Gastroesophageal sphincter (tissue), 4 donors: Measurements from ENCODE around the gene MMP17. TPM values are rescaled to one million over a fixed set of nuclear protein-coding genes. Genes with fewer than 3 reads are reported as not detected.

Experiments
- ATAC-seq: fragments of 150-250 bp; one replicate; pipeline ENCODE4 v1.9.1; 2016; ENCODE audit warnings: mild to moderate bottlenecking, moderate library complexity
- H3K27ac ChIP-seq, 4 donors: fragments of 200-600 bp; sonication (generic) in 3 of 4; 1 replicate in 3 of 4; 2 replicates in 1 of 4; pipeline ENCODE4 v1.5.1; 2016 to 2019
- H3K27me3 ChIP-seq: fragments of 200-600 bp; sonication (generic); one replicate; pipeline ENCODE4 v1.5.1; 2019
- H3K36me3 ChIP-seq, 2 donors: fragments of 200-600 bp; sonication (generic); one replicate each; pipeline ENCODE4 v1.5.1; 2019; ENCODE audit warnings: control low read depth in 1 of 2
- H3K4me1 ChIP-seq, 3 donors: fragments of 200-600 bp; sonication (generic); 1 replicate in 2 of 3; 2 replicates in 1 of 3; pipeline ENCODE4 v1.5.1; 2016 to 2019; ENCODE audit warnings: control low read depth in 2 of 3
- H3K4me3 ChIP-seq, 2 donors: fragments of 200-600 bp; sonication (generic); one replicate each; pipeline ENCODE4 v1.5.1; 2019; ENCODE audit warnings: mild to moderate bottlenecking in 1 of 2, moderate library complexity in 1 of 2
- H3K9me3 ChIP-seq, 3 donors: fragments of 200-600 bp; sonication (generic); one replicate each; pipeline ENCODE4 v1.5.1; 2017 to 2019; ENCODE audit warnings: control low read depth in 2 of 3
- CTCF ChIP-seq, 4 experiments: fragments of 200-600 bp in 2 of 4; fragments of 450-650 bp in 2 of 4; sonication (generic) in 1 of 4; IDR thresholded peaks; one replicate each; pipeline ENCODE4 v1.5.1; 2017 to 2019; ENCODE audit warnings: antibody characterized with exemption in 4 of 4, mild to moderate bottlenecking in 2 of 4, moderate library complexity in 2 of 4
- EP300 ChIP-seq: sonication (generic); formaldehyde crosslinking; IDR thresholded peaks from one replicate; pipeline ENCODE4 v1.6.1; 2017; ENCODE audit warnings: antibody characterized with exemption, mild to moderate bottlenecking
- POLR2A ChIP-seq, 2 donors: fragments of 450-650 bp; IDR thresholded peaks; one replicate each; pipeline ENCODE4 v1.6.1; 2017; ENCODE audit warnings: antibody characterized with exemption in 2 of 2, mild to moderate bottlenecking in 2 of 2, moderate library complexity in 1 of 2
- POLR2AphosphoS5 ChIP-seq: sonication (generic); formaldehyde crosslinking; IDR thresholded peaks from one replicate; pipeline ENCODE4 v1.6.1; 2017; ENCODE audit warnings: antibody characterized with exemption
- WGBS, 2 donors: methylation state at CpG; one replicate each; pipeline ENCODE4 v1.1.5; 2018; ENCODE audit warnings: low coverage in 1 of 2; 5-methylcytosine and 5-hydroxymethylcytosine counted together
- total RNA-seq, 4 donors: library from RNA; depleted of rRNA; stranded (reverse); fragments of >200 nt; gene quantifications; one replicate each; pipeline ENCODE4 v1.1.0, GENCODE V29; 2016

MMP17 gene
- total RNA-seq, 4 donors from 2014 or later = 2.0 to 7.0 (median 4.5) TPM

DNA sequence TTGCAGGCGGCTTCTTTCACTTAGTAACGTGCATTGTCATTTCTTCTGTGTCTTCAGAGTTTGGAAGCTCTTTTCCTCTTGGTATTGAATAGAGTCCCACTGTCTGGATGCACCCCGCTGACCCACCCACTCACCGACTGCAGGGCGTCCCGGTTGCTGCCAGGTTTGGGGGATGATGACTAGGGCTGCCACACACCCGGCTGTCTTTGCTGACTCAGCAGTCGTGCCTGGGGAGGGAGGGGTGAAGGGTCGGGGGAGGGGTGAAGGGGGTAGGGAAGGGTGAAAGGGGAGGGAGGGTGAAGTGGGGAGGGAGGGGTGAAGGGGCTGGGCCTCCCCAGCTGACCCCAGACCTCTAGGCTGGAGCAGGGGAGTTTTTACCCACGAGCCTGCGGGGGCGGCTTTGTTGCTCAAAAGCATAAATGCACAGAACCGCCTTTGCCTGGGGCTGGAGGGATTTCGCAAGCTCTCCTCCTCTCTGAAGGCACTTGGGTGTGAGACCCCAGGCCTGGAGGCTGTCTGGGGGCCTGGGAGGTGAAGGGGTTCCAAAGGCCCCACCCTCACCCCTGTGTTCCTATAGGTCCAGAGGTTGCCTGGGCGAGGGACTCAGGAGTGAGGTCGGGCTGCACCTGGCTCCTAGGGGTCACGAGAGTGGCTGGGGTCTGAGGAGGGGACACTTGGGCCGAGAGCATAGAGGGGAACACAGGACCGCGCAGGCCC, 35.0 kb downstream of the MMP17 start:
- Histone ChIP-seq H3K36me3 (no peaks in the 10 kb centered on the region), H3K9me3 (no peaks in the 10 kb centered on the region), H3K4me1 (peaks cover 0 to 7% (median 0%) of the 10 kb centered on the region in 3 donors), H3K27me3 (peaks cover 8% of the 10 kb centered on the region), H3K27ac (no peak overlapping the region), H3K4me3 (no peak overlapping the region)
- no peak for ATAC-seq
- TF ChIP-seq POLR2A (IDR thresholded peaks at IDR 0.05) = no peak
- TF ChIP-seq POLR2AphosphoS5 = no peak
- TF ChIP-seq CTCF (IDR thresholded peaks at IDR 0.05) = no peak
- no peak for TF ChIP-seq EP300
- 62 to 67% methylated on average over 4 to 7 of the region's 20 CpGs for WGBS, 2 donors

GRCh38 chr12:131863711-131864396, 35.7 kb downstream of the MMP17 start:
- Histone ChIP-seq H3K9me3 (no peaks in the 10 kb centered on the region), H3K27me3 (peaks cover 8% of the 10 kb centered on the region), H3K27ac (no peak overlapping the region), H3K4me1 (peaks cover 0 to 7% (median 0%) of the 10 kb centered on the region in 3 donors), H3K4me3 (no peak overlapping the region), H3K36me3 (no peaks in the 10 kb centered on the region)
- 32 to 54% methylated on average over 3 to 5 of the region's 24 CpGs for WGBS, 2 donors
- no peak for TF ChIP-seq POLR2A (IDR thresholded peaks at IDR 0.05)
- TF ChIP-seq POLR2AphosphoS5 = no peak
- no peak for TF ChIP-seq EP300
- no peak for TF ChIP-seq CTCF (IDR thresholded peaks at IDR 0.05)
- ATAC-seq = no peak

DNA sequence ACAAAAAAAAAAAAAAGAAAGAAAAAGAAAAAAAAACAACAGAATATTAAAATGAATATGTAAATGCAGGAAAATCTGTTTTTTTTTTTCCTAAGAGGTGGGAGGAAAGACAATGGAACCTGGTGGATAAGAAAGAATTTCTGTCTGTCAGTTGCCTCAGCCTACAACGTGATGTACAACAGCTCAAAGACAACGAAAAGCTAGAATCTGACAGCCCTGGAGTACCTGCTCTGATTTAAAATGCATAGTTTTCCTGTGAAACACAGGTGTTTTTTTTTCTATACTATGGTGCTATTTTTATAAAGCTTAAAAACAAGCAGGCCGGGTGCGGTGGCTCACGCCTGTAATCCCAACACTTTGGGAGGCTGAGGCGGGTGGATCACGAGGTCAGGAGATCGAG, 36.3 kb downstream of the MMP17 start:
- no peaks in the 10 kb centered on the region for H3K36me3 ChIP-seq
- H3K27me3 ChIP-seq = peaks cover 8% of the 10 kb centered on the region
- no peaks in the 10 kb centered on the region for H3K9me3 ChIP-seq
- no peak for TF ChIP-seq POLR2AphosphoS5
- TF ChIP-seq CTCF (IDR thresholded peaks at IDR 0.05) = no peak
- no peak for TF ChIP-seq POLR2A (IDR thresholded peaks at IDR 0.05)
- no peak for TF ChIP-seq EP300
- WGBS, 2 donors = 60 to 91% methylated on average over 1 to 8 of the region's 8 CpGs
- peaks cover 0 to 7% (median 0%) of the 10 kb centered on the region in 3 donors for H3K4me1 ChIP-seq
- H3K27ac ChIP-seq = no peak overlapping the region
- no peak for ATAC-seq
- H3K4me3 ChIP-seq = no peak overlapping the region

DNA sequence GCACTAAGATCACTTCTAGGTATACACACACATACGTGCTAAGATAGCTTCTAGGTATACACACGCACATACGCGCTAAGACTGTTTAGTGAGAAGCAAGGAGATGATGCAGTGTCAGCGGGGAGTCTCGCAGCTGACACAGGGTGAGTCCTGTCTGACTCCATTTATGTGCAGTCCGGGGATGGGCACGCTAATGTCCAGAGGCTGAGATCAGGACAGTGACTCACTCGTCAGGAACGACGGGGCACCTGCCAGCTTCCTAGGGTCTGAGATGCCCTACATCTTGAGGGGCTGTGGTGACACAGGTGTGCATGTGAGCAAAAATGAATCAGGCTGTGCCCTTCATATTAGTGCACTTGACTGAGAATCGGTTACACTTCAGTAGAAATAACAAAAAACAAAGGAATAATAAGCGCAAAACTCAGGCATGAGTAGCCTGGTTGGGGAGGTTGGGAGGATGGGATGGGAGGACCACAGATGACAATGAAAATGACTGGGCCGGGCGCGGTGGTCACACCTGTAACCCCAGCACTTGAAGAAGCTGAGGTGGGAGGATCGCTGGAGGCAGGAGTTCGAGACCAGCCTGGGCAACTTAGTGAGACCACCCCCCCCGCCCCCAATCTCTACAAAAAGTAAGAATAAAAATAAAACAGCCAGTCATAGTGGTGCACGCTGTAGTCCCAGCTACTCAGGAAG, 37.1 kb downstream of the MMP17 start:
- H3K27me3 ChIP-seq = peaks cover 8% of the 10 kb centered on the region
- TF ChIP-seq EP300 (no peak), POLR2A (IDR thresholded peaks at IDR 0.05) (no peak), CTCF (IDR thresholded peaks at IDR 0.05) (no peak), POLR2AphosphoS5 (no peak)
- 81 to 86% methylated on average over 13 to 17 of the region's 20 CpGs for WGBS, 2 donors
- ATAC-seq = no peak
- H3K27ac ChIP-seq = no peak overlapping the region
- no peak overlapping the region for H3K4me3 ChIP-seq
- H3K9me3 ChIP-seq = no peaks in the 10 kb centered on the region
- peaks cover 0 to 7% (median 0%) of the 10 kb centered on the region in 3 donors for H3K4me1 ChIP-seq
- H3K36me3 ChIP-seq = no peaks in the 10 kb centered on the region
